NCI-H128 (cell line): ENCODE results near the gene SPPL2C.

Source experiments
- DNase-seq: peaks from one replicate; lab custom pipeline; 2025; ENCODE audit not compliant: unreplicated experiment; lab: John Stamatoyannopoulos, UW

Gene SPPL2C

GRCh38 chr17:45828582-45829133, 16.0 kb upstream of the SPPL2C start:
- DNase-seq = no peak

- DNase-seq = no peak
These were observed 10.8 kb upstream of the SPPL2C start for GRCh38 chr17:45833920-45834319.

DNA sequence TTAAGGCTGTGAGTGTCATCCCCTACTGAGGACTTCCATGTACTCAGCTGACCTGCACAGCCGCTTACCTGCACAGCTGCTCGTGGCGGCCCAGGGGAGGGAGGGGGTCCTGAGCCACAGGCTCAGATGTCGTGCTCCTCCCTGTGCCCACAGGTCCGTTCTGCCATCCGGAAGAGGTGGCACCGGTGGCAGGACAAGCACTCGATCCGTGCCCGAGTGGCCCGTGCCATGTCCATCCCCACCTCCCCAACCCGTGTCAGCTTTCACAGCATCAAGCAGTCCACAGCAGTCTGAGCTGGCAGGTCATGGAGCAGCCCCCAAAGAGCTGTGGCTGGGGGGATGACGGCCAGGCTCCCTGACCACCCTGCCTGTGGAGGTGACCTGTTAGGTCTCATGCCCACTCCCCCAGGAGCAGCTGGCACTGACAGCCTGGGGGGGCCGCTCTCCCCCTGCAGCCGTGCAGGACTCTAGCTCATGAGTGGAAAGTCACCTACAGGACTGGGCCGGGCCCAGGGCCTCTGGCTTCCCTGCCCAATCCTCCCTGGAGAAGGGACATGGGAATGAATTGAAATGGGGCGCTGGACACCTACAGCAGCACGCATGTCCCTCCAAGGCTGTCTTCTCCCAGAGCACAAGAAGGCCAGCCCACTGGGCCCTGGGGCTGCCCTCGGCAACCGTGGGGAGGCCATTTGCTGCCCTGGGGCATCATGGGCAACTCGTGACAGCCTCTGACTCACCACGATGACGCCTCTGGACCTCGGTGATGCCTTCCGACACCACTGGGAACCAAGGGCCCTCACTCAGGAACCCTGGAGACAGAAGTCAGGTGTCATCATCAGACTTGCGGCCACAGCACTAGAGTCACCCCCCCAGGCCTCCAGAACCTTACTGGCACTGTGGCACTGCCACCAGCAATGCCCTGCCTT, 9.9 kb upstream of the SPPL2C start:
- no peak for DNase-seq

DNA sequence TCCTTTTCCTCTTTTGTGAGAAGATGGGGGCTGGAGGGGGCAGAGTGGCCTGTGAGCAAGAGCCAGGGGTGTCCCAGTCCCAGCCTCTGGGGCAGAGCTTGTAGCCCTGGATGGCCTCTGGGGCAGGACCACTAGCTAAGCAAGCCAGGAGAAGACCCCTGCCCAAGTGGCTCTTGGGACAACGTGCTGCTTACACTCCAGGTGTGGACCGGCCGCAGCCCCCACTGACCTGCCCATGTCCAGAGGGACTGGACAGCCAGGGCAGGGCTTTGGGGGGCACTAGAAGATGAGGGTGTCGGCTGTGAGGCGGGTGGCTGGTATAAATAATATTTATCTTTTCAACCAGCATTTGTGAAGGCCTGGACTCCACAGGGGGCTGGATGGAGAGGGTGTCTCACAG, 9.2 kb upstream of the SPPL2C start:
- DNase-seq = no peak

DNA sequence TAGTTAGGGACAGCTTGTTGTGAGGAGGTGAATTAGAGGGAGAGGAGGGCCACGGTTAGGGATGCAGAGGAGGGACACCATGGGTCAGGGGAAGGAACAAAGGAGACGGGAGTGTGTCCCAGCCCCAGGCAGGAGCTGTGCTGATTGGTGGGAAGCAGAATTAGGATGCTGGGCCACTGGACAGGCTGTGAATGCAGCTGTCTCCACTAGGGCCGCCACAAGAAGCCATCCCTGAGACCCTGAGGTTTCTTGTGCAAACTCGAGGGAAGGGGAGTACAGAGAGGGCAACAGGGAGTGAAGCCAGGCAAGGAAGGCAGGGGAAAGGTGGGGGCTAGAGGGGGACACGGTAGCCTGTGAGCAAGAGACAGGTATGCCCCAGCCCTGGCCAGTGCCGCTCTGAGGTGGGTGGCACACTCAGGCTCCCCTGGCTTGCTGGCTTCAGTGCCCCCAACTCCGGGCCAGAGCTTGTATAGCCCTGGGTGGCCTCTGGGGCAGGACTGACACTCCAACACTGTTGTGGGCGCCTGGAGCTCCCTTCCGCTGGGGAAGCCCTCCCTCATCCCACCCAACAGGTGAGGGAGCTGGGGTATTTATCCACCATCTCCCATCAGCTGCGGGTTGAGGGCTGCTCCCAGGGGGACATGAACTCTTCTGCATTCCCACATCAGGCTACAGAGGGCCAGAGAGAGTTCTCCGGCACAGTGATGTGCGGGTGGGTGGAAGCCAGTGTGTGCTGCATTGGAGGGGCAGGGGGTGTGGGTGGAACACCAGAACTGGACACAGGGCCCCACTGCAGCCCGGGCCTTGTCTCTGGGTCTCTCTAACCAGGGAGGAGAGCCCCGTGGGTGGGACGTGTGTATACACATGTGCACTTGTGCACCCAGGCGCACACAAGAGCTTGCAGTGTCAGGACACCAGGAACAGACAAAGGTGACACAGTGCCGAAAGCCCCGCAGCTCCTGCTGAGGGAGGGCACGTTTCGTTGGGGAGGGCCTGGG, 8.3 kb upstream of the SPPL2C start:
- DNase-seq = no peak

- no peak for DNase-seq
These were observed 7.5 kb upstream of the SPPL2C start for GRCh38 chr17:45837187-45837586.

GRCh38 chr17:45837603-45838002, 7.1 kb upstream of the SPPL2C start:
- DNase-seq = no peak

GRCh38 chr17:45838751-45839295, 5.9 kb upstream of the SPPL2C start:
- DNase-seq = no peak

DNA sequence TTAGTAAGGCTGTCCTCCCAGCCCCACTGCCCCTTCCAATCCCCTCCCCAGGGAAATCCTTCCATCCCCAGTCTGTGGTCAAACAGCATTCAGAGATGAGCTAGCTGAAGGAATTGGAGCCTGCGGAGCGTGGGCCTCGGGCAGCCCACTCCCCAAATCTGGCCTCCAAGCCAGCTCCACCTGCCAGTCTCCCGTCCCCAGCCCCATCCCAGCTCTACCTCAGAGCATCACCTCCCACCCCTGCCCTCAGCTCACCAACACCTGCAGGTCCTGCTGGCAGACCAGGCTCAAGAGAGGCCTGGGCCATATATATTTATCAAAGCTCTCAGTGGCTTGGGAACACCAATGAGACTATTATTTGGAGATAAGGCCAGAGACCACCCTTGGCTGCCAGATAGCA, 5.2 kb upstream of the SPPL2C start:
- DNase-seq = no peak

DNA sequence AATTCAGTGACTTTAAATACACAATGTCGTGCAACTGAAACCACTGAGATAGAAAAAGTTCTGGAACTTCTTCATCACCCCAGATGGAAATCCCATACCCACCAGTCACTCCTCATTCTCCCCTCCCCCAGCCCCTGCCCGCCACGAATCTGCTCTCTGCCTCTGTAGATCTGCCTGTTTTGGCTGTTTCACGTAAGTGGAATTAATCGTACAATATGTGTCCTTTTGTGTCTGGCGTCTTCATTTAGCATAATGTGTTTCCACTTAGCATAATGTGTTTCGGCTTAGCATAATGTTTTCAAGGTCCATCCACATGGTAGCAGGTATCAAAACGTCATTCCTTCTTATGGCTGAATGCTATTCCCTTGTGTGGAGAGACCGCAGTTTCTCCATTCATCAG, 3.5 kb upstream of the SPPL2C start:
- DNase-seq = no peak

DNA sequence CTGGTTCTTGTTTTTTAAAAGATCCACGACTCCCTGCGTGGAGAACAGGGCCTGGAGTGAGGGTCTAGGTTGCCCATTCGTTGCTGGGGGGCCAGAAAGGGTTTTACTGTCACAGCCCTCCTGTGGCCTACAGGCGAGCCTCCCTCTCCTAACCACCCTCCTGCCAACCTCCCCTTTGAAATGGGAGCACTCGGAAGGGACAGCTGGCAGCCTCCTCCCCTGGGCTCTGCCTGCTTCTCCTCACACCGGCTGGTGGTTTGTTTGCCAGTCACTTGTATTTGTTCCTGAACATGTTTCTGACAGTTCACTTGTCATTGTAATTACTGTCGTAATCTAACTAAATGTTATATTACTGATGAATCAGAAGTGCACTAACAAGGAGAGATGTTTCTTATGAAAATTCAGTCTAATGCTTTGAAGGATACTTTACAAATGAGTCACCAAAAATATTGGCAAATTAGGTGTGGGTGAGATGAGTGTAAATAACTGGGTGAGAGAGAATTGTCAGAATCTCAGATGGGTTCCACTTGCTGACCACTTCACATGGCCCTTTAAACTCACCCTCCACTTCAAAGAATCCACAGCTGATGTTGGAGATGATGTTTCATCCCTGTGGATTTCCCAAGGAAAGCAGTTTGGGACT, 2.7 kb upstream of the SPPL2C start:
- no peak for DNase-seq

DNA sequence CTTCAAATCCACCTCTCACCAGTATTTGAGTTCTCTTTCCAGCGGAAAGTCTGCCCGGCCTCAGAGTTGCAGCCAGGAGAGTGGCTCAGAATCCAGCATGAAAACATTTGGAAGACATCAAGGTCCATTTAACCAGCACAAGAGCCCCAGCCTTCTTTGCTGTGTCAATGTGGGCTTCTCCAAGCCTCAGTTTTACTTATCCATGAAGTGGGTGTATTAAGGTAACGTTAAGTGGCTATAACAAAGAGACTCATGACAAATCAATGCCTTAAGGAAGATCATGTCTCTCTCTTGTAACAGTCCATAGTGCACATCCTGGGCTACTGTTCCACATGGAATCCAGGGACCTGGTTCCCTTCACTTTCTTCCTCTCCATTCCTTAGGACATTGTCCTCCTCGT, 959 bp upstream of the SPPL2C start:
- no peak for DNase-seq

GRCh38 chr17:45845376-45846185, 900 bp downstream of the SPPL2C start:
- DNase-seq = no peak

DNA sequence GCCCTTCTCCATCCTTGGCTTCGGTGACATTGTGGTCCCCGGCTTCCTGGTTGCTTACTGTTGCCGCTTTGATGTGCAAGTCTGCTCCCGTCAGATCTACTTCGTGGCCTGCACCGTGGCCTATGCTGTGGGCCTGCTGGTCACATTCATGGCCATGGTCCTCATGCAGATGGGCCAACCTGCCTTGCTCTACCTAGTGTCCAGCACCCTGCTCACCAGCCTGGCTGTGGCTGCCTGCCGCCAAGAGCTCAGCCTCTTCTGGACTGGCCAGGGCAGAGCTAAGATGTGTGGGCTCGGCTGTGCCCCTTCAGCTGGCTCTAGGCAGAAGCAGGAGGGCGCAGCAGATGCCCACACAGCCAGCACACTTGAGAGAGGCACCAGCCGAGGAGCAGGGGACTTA, 1.5 kb downstream of the SPPL2C start:
- DNase-seq = no peak

DNA sequence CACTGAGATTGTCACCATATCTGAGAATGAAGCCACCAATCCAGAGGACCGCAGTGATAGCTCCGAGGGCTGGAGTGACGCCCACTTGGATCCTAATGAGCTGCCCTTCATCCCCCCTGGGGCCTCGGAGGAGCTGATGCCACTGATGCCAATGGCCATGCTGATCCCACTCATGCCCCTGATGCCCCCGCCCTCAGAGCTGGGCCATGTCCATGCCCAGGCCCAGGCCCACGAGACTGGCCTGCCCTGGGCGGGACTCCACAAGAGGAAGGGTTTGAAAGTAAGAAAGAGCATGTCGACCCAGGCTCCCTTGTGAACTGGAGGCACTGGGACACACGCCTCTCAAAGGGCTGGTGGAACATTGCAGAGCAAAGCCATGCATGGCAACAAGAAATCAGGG, 2.0 kb downstream of the SPPL2C start:
- no peak for DNase-seq

- DNase-seq = no peak
These were observed 2.4 kb downstream of the SPPL2C start for GRCh38 chr17:45847101-45847500.

- no peak for DNase-seq
These were observed 3.1 kb downstream of the SPPL2C start for GRCh38 chr17:45847747-45848146.

DNA sequence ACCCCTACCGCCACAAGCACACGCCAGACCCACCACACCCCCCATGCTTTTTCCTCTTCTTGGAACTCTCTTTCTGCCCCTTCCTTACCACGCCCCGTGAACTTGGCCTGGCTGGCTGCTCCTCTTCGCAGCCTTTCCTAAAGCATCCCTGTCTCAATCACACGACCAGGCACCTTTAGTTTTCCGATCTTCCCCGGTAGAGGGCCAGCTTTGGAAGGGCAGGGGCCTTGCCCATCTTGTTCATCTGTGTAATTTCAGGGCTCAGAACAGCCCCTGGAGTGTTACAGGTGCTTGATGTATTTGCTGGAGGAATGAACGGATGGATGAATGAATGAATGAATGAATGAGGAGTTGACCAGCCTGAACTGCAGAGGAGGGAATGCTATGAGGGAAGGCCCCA, 3.7 kb downstream of the SPPL2C start:
- no peak for DNase-seq

- DNase-seq = no peak
These were observed 4.3 kb downstream of the SPPL2C start for GRCh38 chr17:45848868-45849535.
